Coronary artery (tissue), 2 donors: Measurements from ENCODE around the gene EXOG.
"Not testable (repeated sequence)": the region's sequence is repeated elsewhere in the genome, so short reads cannot be mapped to it uniquely, and the experiment has no call there.

ENCODE experiments used
- DNase-seq: peaks from one replicate; pipeline ENCODE4 v3.0.0-alpha.2; 2017; ENCODE audit warnings: low spot score
- H3K27ac ChIP-seq, 2 donors: fragments of 200-600 bp; sonication (generic); one replicate each; pipeline ENCODE4 v1.5.1; 2016 to 2019
- H3K4me3 ChIP-seq: fragments of 200-600 bp; sonication (generic); 2 replicates; pipeline ENCODE4 v1.5.1; 2016; ENCODE audit warnings: mild to moderate bottlenecking, moderate library complexity
- CTCF ChIP-seq: fragments of 200-600 bp; sonication (generic); IDR thresholded peaks from one replicate; pipeline ENCODE4 v1.5.1; 2019; ENCODE audit warnings: antibody characterized with exemption

EXOG gene

GRCh38 chr3:38562467-38562925, 66.4 kb downstream of the EXOG start:
- H3K4me3 ChIP-seq, result no peak overlapping the region
- H3K27ac ChIP-seq, result no peak overlapping the region
- TF ChIP-seq CTCF, result no peak
- no peak for DNase-seq

GRCh38 chr3:38563070-38563885, 67.1 kb downstream of the EXOG start:
- Histone ChIP-seq H3K4me3 (no peak overlapping the region), H3K27ac (no peak overlapping the region)
- no peak for TF ChIP-seq CTCF
- peak; percentile 49 for DNase-seq

GRCh38 chr3:38563886-38564270, 67.7 kb downstream of the EXOG start:
- no peak for TF ChIP-seq CTCF
- H3K27ac ChIP-seq, result no peak overlapping the region
- peak; percentile 31 for DNase-seq
- no peak overlapping the region for H3K4me3 ChIP-seq

GRCh38 chr3:38564631-38565338, 68.6 kb downstream of the EXOG start:
- Histone ChIP-seq H3K27ac (no peak overlapping the region), H3K4me3 (no peak overlapping the region)
- peak; percentile 62 for DNase-seq
- TF ChIP-seq CTCF, result no peak

GRCh38 chr3:38565339-38566214, 69.4 kb downstream of the EXOG start:
- peak; percentile 61 for DNase-seq
- no peak overlapping the region for H3K27ac ChIP-seq
- TF ChIP-seq CTCF, result no peak
- no peak overlapping the region for H3K4me3 ChIP-seq

- H3K27ac ChIP-seq, result no peak overlapping the region
- H3K4me3 ChIP-seq, result no peak overlapping the region
- DNase-seq, result no peak
- TF ChIP-seq CTCF, result no peak
These were observed 70.0 kb downstream of the EXOG start for GRCh38 chr3:38566215-38566528.

- DNase-seq, result peak; percentile 54
- not testable (repeated sequence) for H3K27ac ChIP-seq, H3K4me3 ChIP-seq
These were observed 70.7 kb downstream of the EXOG start for GRCh38 chr3:38566794-38567193.
